Activated CD8-positive, alpha-beta memory T cell treated with anti-CD3 and anti-CD28 coated beads for 48 hours (primary cell): ENCODE measurements around the gene USP37.

Source experiments
- DNase-seq, 3 experiments: peaks; one replicate each; pipeline ENCODE4 v3.0.0-alpha.2; 2020; ENCODE audit warnings: low read depth in 2 of 3, low spot score in 2 of 3

USP37 gene, protein sequence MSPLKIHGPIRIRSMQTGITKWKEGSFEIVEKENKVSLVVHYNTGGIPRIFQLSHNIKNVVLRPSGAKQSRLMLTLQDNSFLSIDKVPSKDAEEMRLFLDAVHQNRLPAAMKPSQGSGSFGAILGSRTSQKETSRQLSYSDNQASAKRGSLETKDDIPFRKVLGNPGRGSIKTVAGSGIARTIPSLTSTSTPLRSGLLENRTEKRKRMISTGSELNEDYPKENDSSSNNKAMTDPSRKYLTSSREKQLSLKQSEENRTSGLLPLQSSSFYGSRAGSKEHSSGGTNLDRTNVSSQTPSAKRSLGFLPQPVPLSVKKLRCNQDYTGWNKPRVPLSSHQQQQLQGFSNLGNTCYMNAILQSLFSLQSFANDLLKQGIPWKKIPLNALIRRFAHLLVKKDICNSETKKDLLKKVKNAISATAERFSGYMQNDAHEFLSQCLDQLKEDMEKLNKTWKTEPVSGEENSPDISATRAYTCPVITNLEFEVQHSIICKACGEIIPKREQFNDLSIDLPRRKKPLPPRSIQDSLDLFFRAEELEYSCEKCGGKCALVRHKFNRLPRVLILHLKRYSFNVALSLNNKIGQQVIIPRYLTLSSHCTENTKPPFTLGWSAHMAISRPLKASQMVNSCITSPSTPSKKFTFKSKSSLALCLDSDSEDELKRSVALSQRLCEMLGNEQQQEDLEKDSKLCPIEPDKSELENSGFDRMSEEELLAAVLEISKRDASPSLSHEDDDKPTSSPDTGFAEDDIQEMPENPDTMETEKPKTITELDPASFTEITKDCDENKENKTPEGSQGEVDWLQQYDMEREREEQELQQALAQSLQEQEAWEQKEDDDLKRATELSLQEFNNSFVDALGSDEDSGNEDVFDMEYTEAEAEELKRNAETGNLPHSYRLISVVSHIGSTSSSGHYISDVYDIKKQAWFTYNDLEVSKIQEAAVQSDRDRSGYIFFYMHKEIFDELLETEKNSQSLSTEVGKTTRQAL

DNA sequence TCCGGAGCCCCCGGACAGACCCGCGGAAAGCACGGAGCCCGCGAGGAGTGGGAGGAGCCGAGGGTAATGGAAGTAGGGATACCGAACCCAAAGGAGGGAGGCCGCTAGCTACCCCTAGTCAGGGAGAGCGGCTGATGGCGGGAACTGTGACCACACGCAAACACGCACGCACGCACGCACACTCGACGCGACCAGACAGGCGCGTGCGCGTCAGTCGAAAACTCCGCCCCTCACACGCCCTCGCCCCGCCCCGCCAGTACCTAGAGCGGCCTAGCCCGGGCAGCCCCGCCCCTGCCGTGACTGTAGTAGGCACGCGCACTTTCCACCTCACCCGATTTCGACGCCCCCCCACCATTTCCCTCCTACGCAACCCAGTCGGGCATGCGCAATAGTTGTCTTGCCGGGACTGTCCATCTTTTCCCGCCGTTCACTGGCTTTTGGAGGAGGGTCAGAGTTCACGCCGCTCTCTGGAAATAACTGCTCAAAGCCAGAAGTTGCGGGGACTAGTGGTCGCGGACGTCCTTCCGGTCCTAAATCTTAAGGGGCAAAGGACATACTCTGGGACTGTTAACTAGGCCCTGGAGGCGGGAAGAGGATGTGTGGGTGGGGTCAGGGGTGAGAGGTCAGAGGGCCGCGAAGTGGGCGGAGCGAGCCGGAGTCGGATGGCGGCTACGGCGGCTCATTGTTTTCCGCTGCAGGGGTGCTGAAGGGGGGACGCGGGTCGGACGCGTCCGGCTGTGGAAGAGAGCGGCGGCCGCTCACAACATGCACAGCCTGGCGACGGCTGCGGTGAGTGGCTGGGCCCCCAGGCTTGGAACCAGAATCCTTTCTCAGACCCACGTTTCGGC lies at the start of gene USP37, which contains the start of gene CNOT9:
USP37 (minus strand) TSS at position 162 of the 848 bp plus-strand sequence. CDS start 9,698 bp downstream, outside the sequence.
CNOT9 (plus strand) TSS at position 650 of the 848 bp plus-strand sequence; CDS start at position 766, 116 bp downstream.
- DNase-seq: peak; percentile 100

DNA sequence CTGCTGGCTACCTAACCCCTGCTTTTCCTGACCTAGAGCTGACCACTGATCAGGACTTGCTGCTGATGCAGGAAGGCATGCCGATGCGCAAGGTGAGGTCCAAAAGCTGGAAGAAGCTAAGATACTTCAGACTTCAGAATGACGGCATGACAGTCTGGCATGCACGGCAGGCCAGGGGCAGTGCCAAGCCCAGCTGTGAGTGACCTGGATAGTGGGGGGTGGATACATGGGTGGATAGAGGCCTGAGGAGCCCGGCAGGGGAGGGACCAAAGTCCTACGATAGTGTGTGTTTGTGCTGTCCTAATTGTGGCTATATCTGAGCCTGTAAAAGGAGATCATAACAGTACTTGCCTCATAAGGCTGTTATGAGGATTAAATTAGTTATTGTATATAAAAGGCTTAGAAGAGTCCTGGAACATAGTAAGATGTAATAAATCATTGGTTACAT lies 47.7 kb upstream of the USP37 start:
- DNase-seq: no peak

DNA sequence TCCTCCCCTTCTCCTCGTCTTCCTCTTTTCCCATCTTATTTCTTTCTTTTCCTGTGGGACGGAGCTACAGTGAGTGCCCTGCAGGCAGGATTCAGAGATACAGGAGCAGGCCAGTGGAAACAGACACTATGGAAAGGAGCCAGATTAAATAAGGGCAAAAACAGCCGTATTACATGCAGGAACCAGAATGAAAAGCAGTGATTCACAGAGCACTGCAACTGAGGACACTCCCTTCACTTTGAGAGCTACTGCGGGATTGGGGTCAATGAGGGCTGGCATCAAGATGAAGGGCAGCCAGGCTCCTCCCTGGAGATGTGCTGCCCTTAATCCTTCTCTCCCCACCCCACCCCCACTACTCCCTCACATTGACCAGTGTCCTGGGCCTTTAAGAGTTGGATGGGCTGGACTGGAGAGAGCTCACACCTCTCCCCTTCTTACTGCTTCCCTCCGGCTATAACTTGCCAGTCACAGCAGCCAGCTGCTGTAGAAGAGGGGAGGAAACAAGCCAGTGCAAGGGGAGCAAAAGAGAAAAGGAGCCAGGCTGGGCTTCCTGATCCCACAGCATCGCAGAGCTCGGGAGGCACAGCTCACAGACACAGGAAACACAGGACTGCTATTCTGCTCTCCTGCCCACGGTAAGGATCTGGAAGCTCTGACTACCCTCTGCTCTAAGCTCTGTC lies 39.4 kb upstream of the USP37 start, which contains the start of gene PLCD4:
PLCD4 (plus strand) TSS at position 464 of the 680 bp plus-strand sequence. CDS start 7,841 bp downstream, outside the sequence.
- no peak for DNase-seq

DNA sequence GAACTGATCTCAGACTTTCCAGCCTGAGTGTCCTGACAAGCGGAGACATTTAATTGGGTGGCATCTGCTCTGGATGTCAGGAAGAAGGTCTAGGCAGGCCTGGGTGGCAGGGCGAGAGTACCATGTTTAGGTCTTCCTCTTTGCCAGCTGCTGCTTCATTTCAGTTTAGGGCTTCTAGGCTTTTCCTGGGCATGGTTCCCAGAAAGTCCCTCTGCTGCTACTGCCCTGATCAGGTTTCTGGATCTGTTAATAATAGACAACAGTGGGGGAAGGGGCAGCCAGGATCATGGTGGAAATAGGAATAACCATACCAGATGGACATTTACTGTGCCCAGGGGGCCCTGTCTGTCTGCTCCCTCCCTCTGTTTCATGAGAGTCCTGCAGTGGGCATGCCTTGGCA lies 37.3 kb upstream of the USP37 start:
- no peak for DNase-seq

DNA sequence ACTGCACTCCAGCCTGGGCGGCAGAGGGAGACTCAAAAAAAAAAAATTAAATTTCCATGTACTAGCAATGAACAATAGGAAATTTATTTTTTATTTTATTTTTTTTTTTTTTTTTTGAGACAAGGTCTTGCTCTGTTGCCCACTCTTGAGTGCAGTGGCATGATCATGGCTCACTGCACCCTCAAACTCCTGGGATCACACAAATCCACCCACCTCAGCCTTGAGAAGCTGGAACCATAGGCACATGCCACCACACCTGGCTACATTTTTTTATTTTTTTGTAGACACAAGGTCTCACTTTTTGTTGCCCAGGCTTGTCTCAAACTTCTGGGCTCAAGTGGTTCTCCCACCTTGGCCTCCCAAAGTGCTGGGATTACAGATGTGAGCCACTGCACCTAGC lies 17.4 kb upstream of the USP37 start:
- DNase-seq: no peak

DNA sequence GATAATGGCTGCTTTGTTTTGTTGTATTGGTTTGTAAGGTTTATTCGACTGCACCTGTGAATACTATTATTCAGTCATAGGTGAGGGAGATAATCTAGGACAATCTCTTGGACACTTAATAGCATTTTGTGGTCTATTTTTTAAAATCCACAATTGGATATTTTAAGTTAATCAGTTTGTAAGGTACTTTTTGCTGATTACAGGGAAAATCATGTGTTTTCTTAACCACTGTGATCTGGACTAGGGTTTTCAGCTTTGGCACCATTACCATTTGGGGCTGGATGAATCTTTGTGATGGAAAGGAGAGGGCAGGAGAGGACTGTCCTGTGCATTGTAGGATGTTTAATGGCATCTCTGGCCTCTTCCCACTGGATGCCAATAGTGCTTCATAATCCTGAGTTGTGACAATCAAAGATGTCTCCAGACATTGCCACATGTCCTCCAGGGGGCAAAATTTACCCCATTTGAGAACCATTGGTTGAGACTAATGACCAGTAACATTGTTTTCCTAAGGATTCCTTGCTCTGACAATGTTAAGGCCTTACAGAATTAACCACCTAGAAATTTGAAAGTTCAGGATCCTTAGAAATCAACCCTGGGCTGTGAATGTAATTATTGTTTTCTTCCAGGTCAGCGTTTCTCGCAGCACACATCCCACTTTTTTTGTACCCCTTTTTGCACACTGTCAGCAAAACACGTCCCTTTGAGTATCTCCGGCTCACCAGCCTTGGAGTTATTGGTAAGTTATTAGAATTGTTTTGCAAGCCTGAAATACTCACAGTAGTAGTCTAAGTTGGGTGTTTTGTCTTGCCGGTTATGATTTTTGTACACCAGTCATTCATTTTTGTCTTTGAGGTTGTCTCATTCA lies 16.1 kb upstream of the USP37 start:
- DNase-seq: no peak

DNA sequence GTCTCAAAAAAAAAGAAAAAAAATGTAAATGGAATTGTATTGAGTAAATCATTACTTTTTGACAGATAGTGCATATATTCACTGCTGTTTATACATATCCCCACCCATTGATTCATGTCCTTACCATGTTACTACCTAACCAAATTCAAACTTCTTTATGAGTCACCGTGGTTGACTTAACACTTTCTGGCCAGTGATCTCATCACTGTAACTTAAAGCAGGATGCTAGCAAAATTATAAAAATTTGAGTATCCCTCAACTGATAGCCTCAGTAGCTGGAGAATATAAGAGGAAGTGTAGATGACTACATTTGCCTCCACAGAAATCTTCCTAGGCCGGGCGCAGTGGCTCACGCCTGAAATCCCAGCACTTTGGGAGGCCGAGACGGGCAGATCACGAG lies 13.9 kb upstream of the USP37 start:
- DNase-seq: no peak

DNA sequence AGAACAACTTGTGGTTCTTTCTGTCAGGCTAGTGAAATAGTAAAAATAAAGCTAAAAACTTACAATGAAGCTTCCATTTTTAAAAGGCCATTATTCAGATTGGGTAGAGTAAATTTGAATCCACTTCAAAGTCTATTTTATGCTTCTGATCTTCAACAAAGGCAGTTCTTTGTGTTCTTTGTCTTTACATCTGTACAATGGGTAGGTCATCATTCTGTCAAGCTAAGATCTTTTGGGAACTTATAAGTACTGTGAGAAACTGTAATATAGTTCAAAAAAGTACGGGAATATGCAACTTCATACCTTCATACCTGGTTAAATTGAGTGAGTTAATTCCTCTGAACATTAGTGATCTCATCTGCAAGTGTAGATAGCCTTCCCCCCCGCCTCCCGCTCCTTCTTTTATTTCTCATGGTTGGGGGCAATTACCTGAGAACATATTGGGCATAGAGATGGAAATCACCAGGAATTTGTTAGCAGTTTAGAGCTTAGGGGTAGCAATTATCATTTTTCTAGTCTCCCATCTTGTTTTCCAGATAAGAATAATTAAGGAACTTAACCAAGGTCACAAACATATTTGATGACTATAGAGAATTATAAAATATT lies 10.2 kb upstream of the USP37 start:
- no peak for DNase-seq

DNA sequence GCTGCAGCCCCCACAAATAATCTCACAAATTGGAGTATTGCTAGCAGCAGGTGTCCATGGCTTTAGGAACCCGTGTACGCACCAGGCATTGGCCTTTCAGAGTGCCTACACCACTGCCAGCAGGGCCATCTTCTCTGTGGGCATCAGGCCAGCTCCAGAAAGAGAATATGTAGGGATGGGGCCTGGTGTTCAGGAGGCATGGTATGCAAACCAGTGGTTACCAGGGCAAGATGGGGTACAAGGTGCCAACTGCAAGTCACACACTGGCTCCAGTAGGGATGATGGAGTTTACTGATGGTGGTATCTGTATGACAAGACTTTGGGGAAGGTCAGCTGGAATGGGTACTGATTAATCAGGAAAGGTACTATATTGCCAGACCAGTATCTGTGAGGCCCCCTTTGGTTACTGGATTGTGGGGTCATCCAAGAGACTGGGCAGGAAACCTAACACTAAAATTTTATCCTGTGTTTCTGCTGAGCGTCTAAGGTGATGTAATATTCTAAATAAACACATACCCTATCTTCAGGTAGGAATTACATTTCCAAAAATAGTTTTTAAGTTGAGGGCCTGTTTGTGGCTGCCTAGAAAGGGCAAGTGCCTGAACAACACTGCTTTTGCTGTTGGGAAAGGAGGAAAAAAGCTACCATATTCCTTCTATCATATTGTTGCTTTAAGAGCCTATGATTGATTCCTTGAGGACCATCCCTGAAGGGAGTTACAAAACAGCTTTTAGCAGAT lies 9.5 kb upstream of the USP37 start:
- no peak for DNase-seq

DNA sequence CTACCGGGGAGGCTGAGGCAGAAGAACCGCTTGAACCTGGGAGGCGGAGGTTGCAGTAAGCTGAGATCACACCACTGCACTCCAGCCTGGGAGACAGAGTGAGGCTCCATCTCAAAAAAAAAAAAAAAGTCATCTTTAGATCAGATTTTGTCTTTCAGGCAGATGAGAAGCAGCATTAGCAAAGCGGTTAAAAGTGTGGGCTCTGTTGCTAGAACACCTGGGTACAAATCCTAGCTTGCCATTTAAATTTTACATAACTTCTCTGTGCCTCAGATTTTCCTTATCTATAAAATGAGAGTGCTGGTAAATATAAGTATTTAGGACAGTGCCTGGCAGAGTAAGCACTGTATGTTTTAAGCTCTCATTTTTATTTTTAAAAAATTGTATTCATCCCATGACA lies 8.7 kb upstream of the USP37 start:
- DNase-seq: no peak

DNA sequence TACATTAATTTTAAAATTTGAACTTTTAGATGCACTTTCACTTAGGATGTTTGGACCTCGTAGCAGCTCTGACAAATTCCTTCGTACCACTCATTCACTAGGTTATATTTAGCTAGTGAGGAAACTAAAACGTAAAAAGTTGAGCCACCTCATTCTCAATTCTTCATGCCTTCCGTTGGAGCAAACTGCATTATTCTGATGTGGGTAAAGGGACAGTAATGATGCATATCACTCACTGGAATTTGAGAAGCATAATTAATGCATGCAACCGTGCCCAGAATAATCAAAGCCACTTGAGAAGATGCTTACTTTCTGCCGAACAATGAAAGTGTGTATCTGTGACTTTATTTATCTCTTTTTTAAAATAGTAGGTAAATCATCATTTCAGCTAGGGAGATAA lies 2.7 kb upstream of the USP37 start:
- DNase-seq: no peak

DNA sequence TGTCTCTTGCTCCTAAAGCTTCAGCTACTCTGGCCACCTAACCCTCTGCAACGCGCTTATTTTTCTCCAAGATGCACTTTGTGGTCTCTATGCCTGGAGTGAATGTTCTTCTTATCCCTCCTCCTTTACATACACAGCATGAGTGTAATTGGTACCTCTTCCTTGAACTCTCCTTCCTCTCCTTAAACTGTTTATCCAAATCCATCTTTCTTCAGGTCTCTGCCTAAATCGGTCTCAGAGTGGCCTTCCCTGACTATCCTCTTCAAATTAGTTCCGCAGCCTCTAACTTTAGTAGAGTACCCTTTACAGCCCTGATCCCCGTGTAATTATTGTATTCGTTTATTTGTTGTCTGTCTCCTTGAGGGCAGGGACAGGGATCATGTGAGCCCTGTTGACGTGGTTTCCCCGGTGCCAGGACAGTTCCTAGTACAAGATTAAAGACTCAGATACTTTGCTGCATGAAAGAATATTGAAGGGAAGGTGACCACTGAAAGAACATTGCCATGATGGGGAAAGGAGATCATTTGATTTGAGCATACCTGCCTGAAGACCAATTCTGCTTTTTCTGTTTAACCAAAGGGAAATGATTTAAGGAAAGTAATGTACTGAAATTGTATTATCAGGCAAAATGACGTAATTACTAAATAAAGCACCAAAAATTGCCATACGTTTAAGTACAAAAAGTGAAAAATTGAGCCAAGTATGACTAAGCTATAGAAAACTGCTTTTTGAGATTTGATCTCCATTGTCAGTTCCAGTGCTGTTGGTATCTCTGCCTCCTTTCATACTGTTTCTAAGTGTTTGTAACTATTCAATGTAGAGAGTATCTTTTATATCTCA lies 1.7 kb upstream of the USP37 start:
- DNase-seq: no peak

DNA sequence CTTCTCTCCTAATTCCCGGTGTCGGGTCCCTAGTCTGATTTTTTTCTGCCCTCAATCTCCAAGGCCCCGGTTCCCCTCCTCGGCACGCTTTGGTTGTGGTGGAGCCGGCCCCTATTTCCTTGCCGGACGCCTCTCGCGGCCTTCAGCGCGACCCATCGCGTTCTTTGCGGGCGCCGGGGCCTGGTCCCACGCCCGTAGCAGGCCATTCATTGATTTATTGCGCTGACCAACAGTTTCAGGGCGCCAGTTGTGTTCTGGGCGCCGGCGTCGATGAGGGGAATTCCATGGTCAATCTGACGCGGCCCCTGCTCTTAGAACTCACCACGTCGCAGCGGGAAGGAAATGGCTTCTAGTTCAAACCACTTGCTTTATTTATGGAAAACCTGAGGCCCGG lies 884 bp upstream of the USP37 start:
- peak; percentile 41 to 49 (median 45) for DNase-seq

DNA sequence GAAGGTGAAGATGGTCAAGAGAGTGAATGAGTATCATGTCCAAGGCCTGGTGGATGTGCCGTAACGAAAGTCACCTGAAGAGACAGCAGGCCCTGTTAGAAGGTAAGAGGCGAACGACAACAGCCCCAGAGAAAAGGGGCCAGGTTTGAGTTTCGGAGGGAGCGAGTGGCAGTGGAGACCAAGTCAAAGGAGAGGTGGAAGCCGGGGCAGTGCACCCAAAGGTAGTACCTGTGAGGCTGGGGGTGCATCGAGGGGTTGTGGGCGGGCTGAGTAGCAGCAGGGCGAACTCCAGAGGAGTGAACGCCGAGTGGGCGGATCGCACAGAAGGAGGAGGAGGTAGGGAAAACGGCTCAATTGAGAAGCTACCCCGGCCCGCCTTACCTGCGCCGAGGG lies 358 bp downstream of the USP37 start:
- no peak for DNase-seq

DNA sequence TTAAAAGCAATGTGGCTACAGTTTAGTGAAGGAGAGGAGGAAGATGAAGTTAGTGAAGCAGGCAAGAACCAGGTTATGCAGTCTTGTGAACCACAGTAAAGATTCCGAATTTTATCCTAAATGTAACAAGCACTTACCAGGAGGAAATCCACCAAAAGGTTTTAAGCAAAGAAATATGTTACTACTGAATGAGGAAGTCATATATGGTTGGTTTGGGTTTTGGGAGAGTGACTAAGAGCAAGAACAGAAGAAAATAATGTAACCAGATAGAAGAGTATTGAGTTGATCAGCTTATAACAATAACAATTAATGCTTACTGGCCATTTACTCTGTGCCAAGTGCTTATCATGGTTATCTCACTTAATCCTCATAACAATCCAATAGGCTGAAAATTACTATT lies 1.9 kb downstream of the USP37 start:
- no peak for DNase-seq

DNA sequence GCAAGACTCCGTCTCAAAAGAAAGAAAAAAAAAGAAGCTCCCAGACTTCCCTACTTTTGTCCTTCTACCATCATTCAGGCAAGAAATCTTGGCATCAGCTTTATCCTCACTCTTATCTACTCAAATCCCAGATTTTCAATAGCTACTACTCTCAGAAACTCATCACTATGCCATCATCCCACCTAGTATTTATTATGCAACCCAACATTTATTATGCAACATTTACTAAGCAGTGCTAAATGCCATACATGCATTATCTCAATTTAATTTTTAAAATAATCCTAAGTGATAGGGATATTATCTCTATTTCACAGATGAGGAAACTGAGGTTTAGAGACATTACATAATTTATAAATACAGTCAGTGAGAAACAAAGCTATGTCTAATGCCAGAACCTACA lies 4.1 kb downstream of the USP37 start:
- no peak for DNase-seq

DNA sequence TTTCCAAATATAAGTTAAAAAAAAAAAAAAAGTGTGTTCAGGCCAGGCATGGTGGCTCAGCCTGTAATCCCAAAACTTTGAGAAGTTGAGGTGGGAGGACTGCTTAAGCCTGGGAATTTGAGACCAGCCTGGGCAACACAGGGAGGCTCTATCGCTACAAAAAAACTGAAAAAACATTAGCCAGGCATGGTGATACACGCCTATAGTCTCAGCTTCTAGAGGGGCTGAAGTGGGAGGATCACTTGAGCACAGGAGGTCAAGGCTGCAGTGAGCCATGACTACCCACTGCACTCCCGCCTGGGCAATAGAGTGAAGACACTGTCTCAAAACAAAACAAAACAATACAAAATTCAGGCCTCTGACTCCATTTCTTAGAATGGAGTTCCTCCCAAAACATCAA lies 9.2 kb downstream of the USP37 start:
- no peak for DNase-seq
